Thyroid gland (tissue), 4 donors: ENCODE data around the gene SLC22A5. TPM values are rescaled to one million over a fixed set of nuclear protein-coding genes. Genes with fewer than 3 reads are reported as not detected.

Source experiments
- DNase-seq, 2 donors: peaks; one replicate each; pipeline ENCODE4 v3.0.0-alpha.2; 2019
- H3K27ac ChIP-seq, 3 donors: fragments of 200-600 bp; sonication (generic); 1 replicate in 2 of 3; 2 replicates in 1 of 3; pipeline ENCODE4 v1.5.1; 2016 to 2019; ENCODE audit warnings: mild to moderate bottlenecking in 1 of 3, moderate library complexity in 1 of 3
- H3K27me3 ChIP-seq: fragments of 200-600 bp; sonication (generic); one replicate; pipeline ENCODE4 v1.5.1; 2019
- H3K36me3 ChIP-seq, 2 donors: fragments of 200-600 bp; sonication (generic); one replicate each; pipeline ENCODE4 v1.5.1; 2016 to 2019
- H3K4me1 ChIP-seq, 2 donors: fragments of 200-600 bp; sonication (generic); one replicate each; pipeline ENCODE4 v1.5.1; 2017 to 2019
- H3K4me3 ChIP-seq, 3 donors: fragments of 200-600 bp; sonication (generic); replicated peaks in 1 of 3; 1 replicate in 2 of 3; 2 replicates in 1 of 3; pipeline ENCODE4 v1.5.1; 2016; ENCODE audit warnings: mild to moderate bottlenecking in 1 of 3
- H3K9me3 ChIP-seq: fragments of 200-600 bp; sonication (generic); one replicate; pipeline ENCODE4 v1.5.1; 2017
- CTCF ChIP-seq, 6 experiments: fragments of 200-600 bp in 3 of 6; fragments of 450-650 bp in 3 of 6; sonication (generic) in 3 of 6; IDR thresholded peaks; one replicate each; pipeline ENCODE4 v1.5.1; 2016 to 2019; ENCODE audit warnings: antibody characterized with exemption in 6 of 6, mild to moderate bottlenecking in 2 of 6, inconsistent platforms in 1 of 6, moderate library complexity in 1 of 6
- POLR2A ChIP-seq, 2 donors: fragments of 450-650 bp; IDR thresholded peaks; one replicate each; pipeline ENCODE4 v1.6.1; 2017; ENCODE audit warnings: antibody characterized with exemption in 2 of 2, mild to moderate bottlenecking in 2 of 2, moderate library complexity in 1 of 2
- WGBS, 2 donors: methylation state at CpG; one replicate each; pipeline ENCODE4 v1.1.5; 2017; 5-methylcytosine and 5-hydroxymethylcytosine counted together
- intact Hi-C: fragments of 100-400 bp; cut with DNase I; formaldehyde crosslinking; loops from one replicate; pipeline ENCODE4 v1.15.1; 2023
- total RNA-seq, 4 donors: library from RNA; depleted of rRNA; stranded (reverse); fragments of >200 nt; gene quantifications; one replicate each; pipeline ENCODE4 v1.2.3, GENCODE V29; 2016

Gene SLC22A5
- total RNA-seq, 4 donors from 2014 or later, result 18.1 to 28.3 (median 24.2) TPM

GRCh38 chr5:132385326-132386105, 16.0 kb downstream of the SLC22A5 start:
- Histone ChIP-seq H3K4me3 (no peak overlapping the region), H3K36me3 (peaks cover 6 to 8% of the 10 kb centered on the region in 2 donors), H3K4me1 (peaks cover 24 to 53% of the 10 kb centered on the region in 2 donors), H3K27ac (peak overlapping the region in 1 of 3 donors; percentile 93), H3K27me3 (no peaks in the 10 kb centered on the region), H3K9me3 (no peaks in the 10 kb centered on the region)
- intact Hi-C loops, result loop anchor here (2.0 to 10.0 kb wide), 2 partner anchors 113 to 439 kb away; no protein-coding TSS in a partner anchor
- TF ChIP-seq POLR2A (IDR thresholded peaks at IDR 0.05), result no peak
- peak; percentile 26 to 80 (median 68) for TF ChIP-seq CTCF (IDR thresholded peaks at IDR 0.05)
- peak; percentile 49 to 50 for DNase-seq
- 55 to 60% methylated on average over 9 of the region's 9 CpGs for WGBS, 2 donors

- H3K4me1 ChIP-seq, result peaks cover 24 to 59% of the 10 kb centered on the region in 2 donors
- DNase-seq, result peak; percentile 66 to 67
- H3K9me3 ChIP-seq, result no peaks in the 10 kb centered on the region
- peaks cover 6 to 8% of the 10 kb centered on the region in 2 donors for H3K36me3 ChIP-seq
- intact Hi-C loops, result loop anchor here (2.0 to 10.0 kb wide), 2 partner anchors 112 to 438 kb away; no protein-coding TSS in a partner anchor
- H3K27ac ChIP-seq, result peak overlapping the region; percentile 89 to 93 (median 92)
- TF ChIP-seq POLR2A (IDR thresholded peaks at IDR 0.05) (no peak), CTCF (IDR thresholded peaks at IDR 0.05) (peak; percentile 45 to 83 (median 80))
- H3K27me3 ChIP-seq, result no peaks in the 10 kb centered on the region
- WGBS, 2 donors, result 36 to 46% methylated on average over 9 to 10 of the region's 10 CpGs
- no peak overlapping the region for H3K4me3 ChIP-seq
Measured at GRCh38 chr5:132386644-132387286, 17.3 kb downstream of the SLC22A5 start.

- TF ChIP-seq CTCF (IDR thresholded peaks at IDR 0.05) (no peak), POLR2A (IDR thresholded peaks at IDR 0.05) (no peak)
- H3K27me3 ChIP-seq, result no peaks in the 10 kb centered on the region
- intact Hi-C loops, result loop anchor here (2.0 to 10.0 kb wide), 2 partner anchors 111 to 437 kb away; no protein-coding TSS in a partner anchor
- H3K27ac ChIP-seq, result peak overlapping the region; percentile 89 to 93 (median 92)
- peaks cover 6 to 8% of the 10 kb centered on the region in 2 donors for H3K36me3 ChIP-seq
- DNase-seq, result peak; percentile 52 to 63
- H3K4me1 ChIP-seq, result peaks cover 24 to 59% of the 10 kb centered on the region in 2 donors
- no peaks in the 10 kb centered on the region for H3K9me3 ChIP-seq
- H3K4me3 ChIP-seq, result no peak overlapping the region
- WGBS, 2 donors, result 12 to 16% methylated on average over 4 of the region's 4 CpGs
Measured at GRCh38 chr5:132387640-132388117, 18.2 kb downstream of the SLC22A5 start.

- H3K36me3 ChIP-seq, result peaks cover 6 to 8% of the 10 kb centered on the region in 2 donors
- H3K4me1 ChIP-seq, result peaks cover 24 to 59% of the 10 kb centered on the region in 2 donors
- 24 to 26% methylated on average over 8 of the region's 8 CpGs for WGBS, 2 donors
- peak; percentile 77 for DNase-seq
- H3K27ac ChIP-seq, result peak overlapping the region; percentile 89 to 93 (median 92)
- H3K27me3 ChIP-seq, result no peaks in the 10 kb centered on the region
- H3K9me3 ChIP-seq, result no peaks in the 10 kb centered on the region
- no peak overlapping the region for H3K4me3 ChIP-seq
- no peak for TF ChIP-seq POLR2A (IDR thresholded peaks at IDR 0.05)
- TF ChIP-seq CTCF (IDR thresholded peaks at IDR 0.05), result no peak
- intact Hi-C loops, result loop anchor here (10.0 kb wide), 1 partner anchor 436 kb away; no protein-coding TSS in a partner anchor
Measured at GRCh38 chr5:132388244-132389050, 18.9 kb downstream of the SLC22A5 start.
